Type B pancreatic cell (in vitro differentiated cells): Measurements from ENCODE around the gene PTCH1. TPM values are rescaled to one million over a fixed set of nuclear protein-coding genes. Genes with fewer than 3 reads are reported as not detected.
A peak's percentile ranks its signal among the peaks of the same experiment; 100 is the strongest.

Experiments used
- DNase-seq: peaks from one replicate; pipeline ENCODE4 v3.0.0; 2021; ENCODE audit warnings: mixed read lengths; ENCODE audit not compliant: unreplicated experiment; ENCODE audit errors: extremely low spot score
- H3K27ac Mint-ChIP-seq: 2 replicates; pipeline ENCODE4 v1.8.0; 2021; ENCODE audit warnings: mild to moderate bottlenecking, mixed read lengths
- H3K27me3 Mint-ChIP-seq: 2 replicates; pipeline ENCODE4 v1.8.0; 2021; ENCODE audit warnings: mixed read lengths
- H3K36me3 Mint-ChIP-seq: 2 replicates; pipeline ENCODE4 v1.8.0; 2021; ENCODE audit warnings: mixed read lengths
- H3K4me1 Mint-ChIP-seq: one replicate; pipeline ENCODE4 v1.8.0; 2021; ENCODE audit warnings: mixed read lengths; ENCODE audit not compliant: unreplicated experiment
- H3K4me3 Mint-ChIP-seq: 2 replicates; pipeline ENCODE4 v1.8.0; 2021; ENCODE audit warnings: mild to moderate bottlenecking, mixed read lengths
- H3K9me3 Mint-ChIP-seq: 2 replicates; pipeline ENCODE4 v1.8.0; 2021; ENCODE audit warnings: mixed read lengths
- total RNA-seq: library from RNA; stranded (reverse); gene quantifications from 2 replicates; pipeline ENCODE4 v1.2.1, GENCODE V29; 2021; ENCODE audit warnings: low replicate concordance
- TF ChIP-seq, protein P1 (sequence below): fragments of 200-600 bp; sonication (generic); conservative IDR thresholded peaks from 2 replicates; pipeline ENCODE4 v1.5.0; 2021; ENCODE audit warnings: antibody characterized with exemption, mild to moderate bottlenecking

The PTCH1 gene
- total RNA-seq, 1 donor from 2014 or later, result 123 TPM

DNA sequence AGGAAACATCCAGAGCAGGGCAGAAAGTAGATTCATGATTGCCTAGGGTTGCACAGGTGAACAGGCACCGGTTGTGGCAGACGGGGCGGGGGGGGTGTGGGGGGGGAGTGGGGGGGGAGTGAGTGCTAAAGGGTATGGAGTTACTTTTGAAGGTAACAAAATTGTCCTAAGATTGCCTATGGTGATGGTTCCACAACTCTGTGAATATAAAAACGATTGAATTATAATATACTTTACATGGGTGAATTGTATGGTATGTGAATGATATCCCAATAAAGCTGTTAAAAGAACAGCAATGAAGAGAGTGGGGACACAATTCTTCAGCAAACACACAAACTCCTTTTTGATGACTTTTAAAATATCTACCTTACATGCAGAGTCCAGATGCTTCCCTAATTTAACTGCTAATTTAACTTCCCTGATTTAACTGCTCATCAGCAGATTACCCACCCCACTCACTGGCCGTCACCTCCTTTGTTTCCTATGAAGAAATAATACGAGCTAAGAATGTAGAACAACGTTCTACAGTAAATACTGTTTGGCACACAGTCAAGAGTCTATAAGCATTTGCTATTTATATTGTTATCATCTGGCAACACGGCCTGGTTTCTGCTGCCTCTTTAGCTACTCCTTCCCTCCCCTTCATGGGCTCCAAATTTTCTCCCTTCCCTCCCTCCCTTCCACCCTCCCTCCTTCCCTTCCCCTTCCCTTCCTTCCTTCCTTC lies 83.5 kb downstream of the PTCH1 start:
- H3K27ac Mint-ChIP-seq, result no peak overlapping the region
- TF ChIP-seq, protein P1, sequence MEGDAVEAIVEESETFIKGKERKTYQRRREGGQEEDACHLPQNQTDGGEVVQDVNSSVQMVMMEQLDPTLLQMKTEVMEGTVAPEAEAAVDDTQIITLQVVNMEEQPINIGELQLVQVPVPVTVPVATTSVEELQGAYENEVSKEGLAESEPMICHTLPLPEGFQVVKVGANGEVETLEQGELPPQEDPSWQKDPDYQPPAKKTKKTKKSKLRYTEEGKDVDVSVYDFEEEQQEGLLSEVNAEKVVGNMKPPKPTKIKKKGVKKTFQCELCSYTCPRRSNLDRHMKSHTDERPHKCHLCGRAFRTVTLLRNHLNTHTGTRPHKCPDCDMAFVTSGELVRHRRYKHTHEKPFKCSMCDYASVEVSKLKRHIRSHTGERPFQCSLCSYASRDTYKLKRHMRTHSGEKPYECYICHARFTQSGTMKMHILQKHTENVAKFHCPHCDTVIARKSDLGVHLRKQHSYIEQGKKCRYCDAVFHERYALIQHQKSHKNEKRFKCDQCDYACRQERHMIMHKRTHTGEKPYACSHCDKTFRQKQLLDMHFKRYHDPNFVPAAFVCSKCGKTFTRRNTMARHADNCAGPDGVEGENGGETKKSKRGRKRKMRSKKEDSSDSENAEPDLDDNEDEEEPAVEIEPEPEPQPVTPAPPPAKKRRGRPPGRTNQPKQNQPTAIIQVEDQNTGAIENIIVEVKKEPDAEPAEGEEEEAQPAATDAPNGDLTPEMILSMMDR, result no peak
- no peak for DNase-seq
- peaks cover 4% of the 10 kb centered on the region for H3K4me1 Mint-ChIP-seq
- no peaks in the 10 kb centered on the region for H3K27me3 Mint-ChIP-seq
- H3K36me3 Mint-ChIP-seq, result no peaks in the 10 kb centered on the region
- no peak overlapping the region for H3K4me3 Mint-ChIP-seq
- peaks cover 11% of the 10 kb centered on the region for H3K9me3 Mint-ChIP-seq

DNA sequence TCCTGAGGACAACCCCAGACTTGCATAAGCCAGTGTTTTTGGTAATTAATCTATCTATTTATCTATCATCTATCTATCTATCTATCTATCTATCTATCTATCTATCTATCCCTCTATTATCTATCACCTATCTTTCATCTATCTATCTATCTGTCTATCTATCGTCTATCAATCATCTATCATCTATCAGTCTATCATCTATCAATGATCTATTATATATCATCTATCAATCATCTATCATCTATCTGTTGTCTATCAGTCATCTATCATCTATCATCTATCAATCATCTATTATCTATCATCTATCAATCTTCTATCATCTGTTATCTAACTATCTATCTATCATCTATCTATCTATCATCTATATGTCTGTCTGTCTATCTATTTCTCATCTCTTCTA lies 85.5 kb downstream of the PTCH1 start:
- DNase-seq, result no peak
- no peak overlapping the region for H3K4me3 Mint-ChIP-seq
- H3K27me3 Mint-ChIP-seq, result no peaks in the 10 kb centered on the region
- no peaks in the 10 kb centered on the region for H3K36me3 Mint-ChIP-seq
- peaks cover 11% of the 10 kb centered on the region for H3K9me3 Mint-ChIP-seq
- H3K4me1 Mint-ChIP-seq, result peaks cover 4% of the 10 kb centered on the region
- H3K27ac Mint-ChIP-seq, result no peak overlapping the region
- TF ChIP-seq, protein P1, result no peak

DNA sequence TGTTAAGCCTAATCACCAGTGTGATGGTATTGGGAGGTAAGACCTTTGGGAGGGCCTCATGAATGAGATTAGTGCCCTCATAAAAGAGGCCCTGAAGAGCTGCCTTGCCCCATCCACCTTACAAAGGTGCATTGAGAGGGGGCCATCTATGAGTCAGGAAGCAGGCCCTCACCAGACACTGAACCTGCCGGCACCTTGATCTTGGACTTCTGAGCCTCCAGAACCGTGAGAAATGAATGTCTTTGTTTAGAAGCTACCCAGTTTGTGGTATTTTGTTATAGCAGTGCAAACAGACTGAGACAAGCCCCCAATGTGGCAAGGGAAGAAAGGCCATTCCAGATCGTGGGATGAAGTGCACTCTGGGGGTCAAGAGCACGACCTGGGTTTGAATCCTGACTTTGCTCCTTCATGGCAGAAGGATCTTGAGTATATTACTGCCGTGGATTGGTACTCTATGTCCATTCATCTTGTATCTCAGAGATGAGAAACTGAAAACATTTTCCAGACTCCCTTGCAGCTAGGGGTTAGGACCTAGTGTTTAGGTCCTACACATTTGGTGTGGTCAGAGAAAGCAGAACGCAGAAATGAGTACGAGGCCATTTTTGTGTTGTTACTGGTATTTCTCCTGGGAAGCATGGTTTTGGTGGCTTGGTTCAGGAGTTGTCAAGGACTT lies 86.7 kb downstream of the PTCH1 start:
- Mint-ChIP-seq H3K36me3 (peaks cover 3% of the 10 kb centered on the region), H3K9me3 (peaks cover 11% of the 10 kb centered on the region), H3K27me3 (no peaks in the 10 kb centered on the region), H3K27ac (no peak overlapping the region), H3K4me3 (no peak overlapping the region), H3K4me1 (peaks cover 11% of the 10 kb centered on the region)
- TF ChIP-seq, protein P1, result no peak
- no peak for DNase-seq

DNA sequence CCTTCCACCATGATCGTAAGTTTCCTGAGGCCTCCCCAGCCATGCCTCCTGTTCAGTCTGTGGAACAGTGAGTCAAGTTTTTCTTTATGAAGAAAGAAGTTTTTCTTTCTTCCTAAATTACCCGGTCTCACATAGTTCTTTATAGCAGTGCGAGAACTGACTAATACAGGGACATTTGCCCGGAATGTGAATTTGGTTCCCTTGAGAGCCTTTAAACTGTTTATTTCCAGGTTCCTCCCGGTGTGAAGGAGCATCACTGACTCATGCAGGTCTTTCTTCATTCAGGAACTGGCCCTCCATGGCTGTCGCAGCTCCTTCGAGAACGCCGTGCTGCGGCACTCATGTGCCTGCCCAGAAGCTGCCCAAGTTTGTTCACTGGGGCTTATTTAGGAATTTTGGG lies 87.7 kb downstream of the PTCH1 start:
- peaks cover 6% of the 10 kb centered on the region for H3K4me1 Mint-ChIP-seq
- H3K9me3 Mint-ChIP-seq, result peaks cover 6% of the 10 kb centered on the region
- H3K4me3 Mint-ChIP-seq, result peak overlapping the region; percentile 13
- H3K27me3 Mint-ChIP-seq, result no peaks in the 10 kb centered on the region
- H3K36me3 Mint-ChIP-seq, result peaks cover 3% of the 10 kb centered on the region
- TF ChIP-seq, protein P1, result no peak
- H3K27ac Mint-ChIP-seq, result no peak overlapping the region
- no peak for DNase-seq

DNA sequence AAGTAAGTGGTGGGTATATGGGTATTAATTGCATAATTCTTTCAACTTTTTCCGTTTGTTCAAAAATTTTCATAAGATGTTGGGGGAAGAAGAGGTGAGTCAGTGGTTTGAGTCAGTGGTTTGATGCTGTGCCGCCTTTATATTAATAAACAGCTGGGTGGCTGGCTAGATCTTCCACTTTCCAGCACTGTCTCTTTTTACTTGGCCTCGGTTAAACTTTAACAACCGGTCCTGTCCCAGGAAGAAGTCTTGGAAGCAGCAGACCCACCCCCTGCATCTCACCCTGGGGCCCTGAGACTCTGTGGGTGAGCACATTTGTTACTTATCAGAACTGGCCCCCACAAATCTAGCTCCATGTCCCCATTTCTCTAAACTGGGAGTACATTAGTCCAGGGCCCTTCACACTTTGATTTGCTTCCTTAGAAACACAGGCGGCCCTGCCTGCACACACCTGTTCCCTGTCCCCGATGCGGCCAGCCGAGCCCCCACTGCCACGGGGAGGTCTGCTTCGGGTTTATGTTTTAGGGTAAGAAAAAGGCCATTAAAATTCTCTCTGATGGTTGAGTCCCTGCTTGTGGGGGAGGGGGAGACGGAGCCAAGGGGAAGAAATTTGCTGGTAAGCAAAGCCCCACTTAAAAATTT lies 90.7 kb downstream of the PTCH1 start:
- Mint-ChIP-seq H3K27me3 (no peaks in the 10 kb centered on the region), H3K27ac (peak overlapping the region; percentile 89), H3K36me3 (peaks cover 23% of the 10 kb centered on the region), H3K4me1 (peaks cover 6% of the 10 kb centered on the region), H3K9me3 (peaks cover 16% of the 10 kb centered on the region), H3K4me3 (peak overlapping the region; percentile 88)
- TF ChIP-seq, protein P1, result no peak
- no peak for DNase-seq
